B cell (primary cell): ENCODE measurements around the gene ATP8B1. TPM values are rescaled to one million over a fixed set of nuclear protein-coding genes. Genes with fewer than 3 reads are reported as not detected.
"Not testable (repeated sequence)": the region's sequence is repeated elsewhere in the genome, so short reads cannot be mapped to it uniquely, and the experiment has no call there.

ENCODE experiments used
- ATAC-seq: fragments of 200-7000 bp; cut with Tn5 transposase; one replicate; pipeline ENCODE4 v1.10.0; 2021; ENCODE audit warnings: low read depth, mild to moderate bottlenecking, moderate number of reproducible peaks, moderate library complexity
- CTCF ChIA-PET: fragments of 350-600 bp; sonication (Branson Sonifier 250); formaldehyde crosslinking; loops from one replicate; lab custom pipeline; 2021; ENCODE audit warnings: antibody characterized with exemption, inconsistent platforms; lab: Charles Lee
- POLR2A ChIA-PET: fragments of 350-600 bp; sonication (Branson Sonifier 250); formaldehyde crosslinking; loops from one replicate; lab custom pipeline; 2021; ENCODE audit warnings: antibody characterized with exemption; lab: Charles Lee
- DNase-seq: peaks from one replicate; pipeline ENCODE4 v3.0.0; 2013
- H2AFZ ChIP-seq: 2 replicates; pipeline ENCODE4 v1.6.1; 2012; ENCODE audit warnings: mild to moderate bottlenecking, low read depth, low read length; ENCODE audit not compliant: insufficient read depth, poor library complexity, severe bottlenecking
- H3K27ac ChIP-seq, 2 donors: 1 replicate in 1 of 2; 2 replicates in 1 of 2; pipeline ENCODE4 v1.5.1; 2012 to 2013; ENCODE audit warnings: low read length in 2 of 2, mild to moderate bottlenecking in 2 of 2, moderate library complexity in 1 of 2
- H3K27me3 ChIP-seq, 4 experiments: fragments of 200-600 bp in 1 of 4; sonication (generic) in 1 of 4; replicated peaks in 1 of 4; 1 replicate in 2 of 4; 2 replicates in 2 of 4; pipeline versions ENCODE4 v1.6.1 to v1.7.0; 2013 to 2016; ENCODE audit warnings: low read length in 3 of 4, mild to moderate bottlenecking in 2 of 4, mixed read lengths in 1 of 4, moderate library complexity in 1 of 4; ENCODE audit not compliant: insufficient read depth in 4 of 4, control insufficient read depth in 3 of 4; ENCODE audit errors: control extremely low read depth in 1 of 4
- H3K36me3 ChIP-seq, 2 experiments: replicated peaks in 1 of 2; 1 replicate in 1 of 2; 2 replicates in 1 of 2; pipeline versions ENCODE4 v1.6.1 to v1.7.1; 2013; ENCODE audit warnings: low read length in 1 of 2; ENCODE audit not compliant: insufficient read depth in 2 of 2, control insufficient read depth in 1 of 2; ENCODE audit errors: control extremely low read depth in 1 of 2, extremely low read depth in 1 of 2
- H3K4me1 ChIP-seq, 2 donors: fragments of 200-600 bp in 1 of 2; sonication (generic) in 1 of 2; 1 replicate in 1 of 2; 2 replicates in 1 of 2; pipeline versions ENCODE4 v1.5.1 to v1.6.1; 2013 to 2017; ENCODE audit warnings: low read length in 2 of 2; ENCODE audit not compliant: control insufficient read depth in 2 of 2, insufficient read depth in 2 of 2
- H3K4me2 ChIP-seq: replicated peaks from 2 replicates; pipeline ENCODE3; 2012; ENCODE audit warnings: mild to moderate bottlenecking, low read depth, low read length; ENCODE audit not compliant: poor library complexity, severe bottlenecking
- H3K4me3 ChIP-seq, 5 experiments: fragments of 200-600 bp in 1 of 5; sonication (generic) in 1 of 5; 1 replicate in 3 of 5; 2 replicates in 2 of 5; pipeline versions ENCODE4 v1.5.1 to v1.7.0; 2011 to 2016; ENCODE audit warnings: low read length in 4 of 5, mild to moderate bottlenecking in 4 of 5, low read depth in 2 of 5, control low read depth in 1 of 5, moderate library complexity in 1 of 5; ENCODE audit not compliant: insufficient read depth in 1 of 5; ENCODE audit errors: control extremely low read depth in 1 of 5, extremely low read depth in 1 of 5
- H3K79me2 ChIP-seq: fragments of 200-600 bp; sonication (generic); one replicate; pipeline ENCODE4 v1.6.0; 2016; ENCODE audit warnings: low read length; ENCODE audit not compliant: control insufficient read depth, insufficient read depth
- H3K9ac ChIP-seq: fragments of 200-600 bp; sonication (generic); 2 replicates; pipeline ENCODE4 v1.6.1; 2017; ENCODE audit warnings: mild to moderate bottlenecking, low read length, moderate library complexity
- H3K9me3 ChIP-seq, 3 donors: one replicate each; pipeline versions ENCODE4 v1.6.1 to v1.7.1; 2013; ENCODE audit warnings: low read length in 2 of 3; ENCODE audit not compliant: control insufficient read depth in 2 of 3, insufficient read depth in 1 of 3; ENCODE audit errors: control extremely low read depth in 1 of 3
- H4K20me1 ChIP-seq: 2 replicates; pipeline ENCODE4 v1.6.0; 2012; ENCODE audit warnings: mild to moderate bottlenecking, low read length; ENCODE audit not compliant: insufficient read depth, control insufficient read depth, poor library complexity, severe bottlenecking
- H3K27ac Mint-ChIP-seq: one replicate; pipeline ENCODE4 v1.8.0; 2021; ENCODE audit warnings: mixed read lengths
- H3K27me3 Mint-ChIP-seq: one replicate; pipeline ENCODE4 v1.8.0; 2021; ENCODE audit warnings: mixed read lengths
- H3K4me1 Mint-ChIP-seq: one replicate; pipeline ENCODE4 v1.8.0; 2021; ENCODE audit warnings: mixed read lengths
- H3K4me3 Mint-ChIP-seq: one replicate; pipeline ENCODE4 v1.8.0; 2021; ENCODE audit warnings: mixed read lengths
- H3K9me3 Mint-ChIP-seq: one replicate; pipeline ENCODE4 v1.8.0; 2022; ENCODE audit warnings: mixed read lengths; ENCODE audit not compliant: insufficient read depth
- EZH2 ChIP-seq: IDR thresholded peaks from 2 replicates; pipeline ENCODE4 v1.6.1; 2012; ENCODE audit warnings: borderline replicate concordance, low read depth, mild to moderate bottlenecking, moderate library complexity, low read length; ENCODE audit not compliant: insufficient read depth, poor library complexity, severe bottlenecking
- WGBS: methylation state at CpG from one replicate; pipeline ENCODE4 v1.1.5; 2013; ENCODE audit warnings: missing lambda C conversion rate; ENCODE audit not compliant: insufficient coverage; 5-methylcytosine and 5-hydroxymethylcytosine counted together
- intact Hi-C: fragments of 100-400 bp; cut with micrococcal nuclease; formaldehyde crosslinking; loops from one replicate; pipeline ENCODE4 v1.10.0; 2022
- polyA plus RNA-seq: library from polyadenylated mRNA; depleted of rRNA; stranded (reverse); fragments of >200 nt; gene quantifications from 2 replicates; pipeline ENCODE4 v1.2.3, GENCODE V29; 2012
- total RNA-seq, 2 donors: library from RNA; stranded (reverse); fragments of 120-200 nt in 1 of 2; gene quantifications; 1 replicate in 1 of 2; 2 replicates in 1 of 2; pipeline versions ENCODE4 v1.2.3 to v1.2.4, GENCODE V29; 2013 to 2022
- TF ChIP-seq, protein P1 (sequence below): fragments of 200-600 bp; IDR thresholded peaks from one replicate; pipeline ENCODE4 v1.8.0; 2022; ENCODE audit warnings: antibody characterized with exemption, mild to moderate bottlenecking

The ATP8B1 gene
- total and polyA plus RNA-seq, 2 donors (not counting 1 experiment from before 2014, with no cell fraction given): 0.27 TPM; not detected in 1

DNA sequence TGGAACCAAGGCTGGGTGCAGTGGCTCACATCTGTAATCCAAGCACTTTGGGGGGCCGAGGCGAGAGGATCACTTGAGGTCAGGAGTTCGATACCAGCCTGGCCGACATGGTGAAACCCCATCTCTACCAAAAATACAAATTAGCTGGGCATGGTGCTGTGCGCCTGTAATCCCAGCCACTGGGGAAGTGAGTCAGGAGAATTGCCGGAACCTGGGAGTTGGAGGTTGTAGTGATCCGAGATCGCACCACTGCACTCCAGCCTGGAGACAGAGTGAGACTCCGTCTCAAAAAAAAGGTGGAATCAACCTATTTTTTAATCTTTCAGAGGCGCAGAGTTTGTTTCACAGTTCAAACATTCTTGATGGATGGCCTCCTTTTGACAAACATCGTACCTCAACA is 24.5 kb upstream of the ATP8B1 start:
- Histone ChIP-seq H3K4me1 (peaks cover 5 to 11% of the 10 kb centered on the region in 2 donors), H3K27ac (no peak overlapping the region), H3K27me3 (no peaks in the 10 kb centered on the region), H3K4me3 (no peak overlapping the region), H3K9ac (no peak overlapping the region), H3K4me2 (no peak overlapping the region), H3K79me2 (no peaks in the 10 kb centered on the region), H4K20me1 (no peaks in the 10 kb centered on the region), H2AFZ (no peak overlapping the region), H3K36me3 (no peaks in the 10 kb centered on the region), H3K9me3 (peaks cover 0 to 23% (median 4%) of the 10 kb centered on the region in 3 donors)
- TF ChIP-seq, protein P1, sequence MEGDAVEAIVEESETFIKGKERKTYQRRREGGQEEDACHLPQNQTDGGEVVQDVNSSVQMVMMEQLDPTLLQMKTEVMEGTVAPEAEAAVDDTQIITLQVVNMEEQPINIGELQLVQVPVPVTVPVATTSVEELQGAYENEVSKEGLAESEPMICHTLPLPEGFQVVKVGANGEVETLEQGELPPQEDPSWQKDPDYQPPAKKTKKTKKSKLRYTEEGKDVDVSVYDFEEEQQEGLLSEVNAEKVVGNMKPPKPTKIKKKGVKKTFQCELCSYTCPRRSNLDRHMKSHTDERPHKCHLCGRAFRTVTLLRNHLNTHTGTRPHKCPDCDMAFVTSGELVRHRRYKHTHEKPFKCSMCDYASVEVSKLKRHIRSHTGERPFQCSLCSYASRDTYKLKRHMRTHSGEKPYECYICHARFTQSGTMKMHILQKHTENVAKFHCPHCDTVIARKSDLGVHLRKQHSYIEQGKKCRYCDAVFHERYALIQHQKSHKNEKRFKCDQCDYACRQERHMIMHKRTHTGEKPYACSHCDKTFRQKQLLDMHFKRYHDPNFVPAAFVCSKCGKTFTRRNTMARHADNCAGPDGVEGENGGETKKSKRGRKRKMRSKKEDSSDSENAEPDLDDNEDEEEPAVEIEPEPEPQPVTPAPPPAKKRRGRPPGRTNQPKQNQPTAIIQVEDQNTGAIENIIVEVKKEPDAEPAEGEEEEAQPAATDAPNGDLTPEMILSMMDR: no peak
- TF ChIP-seq EZH2: no peak
- peaks cover 1% of the 10 kb centered on the region for H3K9me3 Mint-ChIP-seq
- POLR2A ChIA-PET: no interaction called here
- intact Hi-C loops: no loop called here
- no peaks in the 10 kb centered on the region for H3K27me3 Mint-ChIP-seq
- no peak overlapping the region for H3K4me3 Mint-ChIP-seq
- CTCF ChIA-PET: interaction anchor here (1.6 kb wide), 1 partner anchor 32 kb away, joined by 6 read pairs; no protein-coding TSS in a partner anchor
- peaks cover 15% of the 10 kb centered on the region for H3K4me1 Mint-ChIP-seq
- DNase-seq (no peak), ATAC-seq (no peak)
- WGBS: 77% methylated on average over 5 of the region's 11 CpGs
- H3K27ac Mint-ChIP-seq: no peak overlapping the region

DNA sequence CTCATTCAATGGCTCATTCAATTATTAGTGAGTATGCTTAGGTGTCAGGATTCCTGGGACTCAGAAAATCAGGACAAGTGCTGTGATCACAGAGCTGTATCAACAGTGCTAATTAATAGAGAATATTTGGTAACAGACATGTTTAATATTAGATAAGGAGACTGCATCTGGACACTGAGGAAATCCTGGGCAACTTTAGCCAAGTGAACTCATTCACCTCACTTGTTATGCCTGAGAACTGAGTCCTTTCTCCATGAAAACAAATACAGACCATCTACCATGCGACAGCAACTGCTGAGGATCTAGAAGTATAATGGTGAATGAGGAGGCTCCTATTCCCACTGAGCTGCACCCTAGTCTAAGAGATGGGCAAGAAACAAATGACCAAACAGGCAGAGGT is 23.1 kb upstream of the ATP8B1 start:
- H3K27me3 ChIP-seq: no peaks in the 10 kb centered on the region
- H2AFZ ChIP-seq: no peak overlapping the region
- intact Hi-C loops: no loop called here
- Mint-ChIP-seq H3K4me3 (no peak overlapping the region), H3K27me3 (no peaks in the 10 kb centered on the region), H3K9me3 (no peaks in the 10 kb centered on the region), H3K27ac (no peak overlapping the region), H3K4me1 (peaks cover 5% of the 10 kb centered on the region)
- CTCF ChIA-PET: interaction anchor here (1.2 kb wide), 1 partner anchor 12 kb away, joined by 3 read pairs; no protein-coding TSS in a partner anchor
- no peak overlapping the region for H3K4me2 ChIP-seq
- peaks cover 0 to 2% of the 10 kb centered on the region in 2 donors for H3K4me1 ChIP-seq
- no peaks in the 10 kb centered on the region for H3K36me3 ChIP-seq
- ATAC-seq (no peak), DNase-seq (no peak)
- WGBS: no CpG with 5 or more reads among the region's 1 CpG
- H3K4me3 ChIP-seq: no peak overlapping the region
- H3K79me2 ChIP-seq: no peaks in the 10 kb centered on the region
- no peaks in the 10 kb centered on the region for H4K20me1 ChIP-seq
- POLR2A ChIA-PET: interaction anchor here (0.7 kb wide), 1 partner anchor 38 kb away, joined by 14 read pairs; no protein-coding TSS in a partner anchor
- H3K27ac ChIP-seq: no peak overlapping the region
- no peak overlapping the region for H3K9ac ChIP-seq
- H3K9me3 ChIP-seq: peaks cover 0 to 13% (median 0%) of the 10 kb centered on the region in 3 donors
- TF ChIP-seq EZH2: no peak
- TF ChIP-seq, protein P1: no peak

DNA sequence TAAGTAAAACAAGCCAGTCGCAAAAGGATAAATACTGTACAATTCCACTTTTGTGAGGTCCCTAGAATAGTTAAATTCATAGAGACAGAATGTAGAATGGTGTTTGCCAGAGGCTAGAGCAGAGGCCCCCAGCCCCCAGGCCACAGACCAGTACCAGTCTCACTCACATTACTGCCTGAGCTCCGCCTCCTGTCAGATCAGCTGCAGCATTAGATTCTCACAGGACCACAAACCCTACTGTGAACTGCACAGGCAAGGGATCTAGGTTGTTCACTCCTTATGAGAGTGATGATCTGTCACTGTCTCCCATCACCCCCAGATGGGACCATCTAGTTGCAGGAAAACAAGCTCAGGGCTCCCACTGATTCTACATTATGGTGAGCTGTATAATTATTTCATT is 17.5 kb upstream of the ATP8B1 start:
- WGBS: 90% methylated on average over 2 of the region's 2 CpGs
- POLR2A ChIA-PET, H2AFZ ChIP-seq, H3K9me3 ChIP-seq, intact Hi-C loops, H3K4me1 ChIP-seq, H3K27ac Mint-ChIP-seq, H3K9ac ChIP-seq, H3K36me3 ChIP-seq, H3K4me3 Mint-ChIP-seq, H3K4me1 Mint-ChIP-seq, H3K27ac ChIP-seq, H3K9me3 Mint-ChIP-seq, H4K20me1 ChIP-seq, H3K4me2 ChIP-seq, H3K79me2 ChIP-seq, DNase-seq, H3K27me3 Mint-ChIP-seq, ATAC-seq, H3K4me3 ChIP-seq, H3K27me3 ChIP-seq: not testable (repeated sequence)
- CTCF ChIA-PET: interaction anchor here (0.9 kb wide), 1 partner anchor 301 kb away, joined by 3 read pairs; no protein-coding TSS in a partner anchor
